ENCODE results near the gene IL17RA.

DNA sequence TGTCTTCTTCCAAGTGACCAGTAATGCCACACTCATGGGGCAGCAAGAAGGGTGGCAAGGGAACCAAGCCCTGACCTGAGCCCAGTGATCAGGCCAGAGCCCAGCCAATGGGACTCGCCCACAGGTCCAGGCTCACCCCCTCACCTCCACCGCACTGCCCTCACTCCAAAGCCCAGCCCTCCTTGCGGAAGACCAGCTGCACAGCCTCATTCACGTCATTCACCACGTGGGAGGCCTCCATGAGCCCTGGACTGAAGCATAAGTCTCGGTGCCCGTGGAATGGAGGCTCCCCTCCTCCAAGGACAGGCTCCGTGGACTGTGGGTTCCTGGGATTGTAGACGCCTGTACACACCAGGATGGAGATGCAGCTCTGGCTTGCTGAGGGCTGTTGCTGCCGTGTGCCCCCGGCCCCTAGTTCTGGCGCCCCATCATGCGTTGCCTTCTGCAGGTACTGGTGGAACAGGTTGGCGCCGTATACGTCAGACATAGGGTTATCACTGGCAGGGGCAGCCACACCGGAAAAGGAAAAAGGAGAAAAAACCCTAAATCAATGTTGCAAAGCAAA is 53.1 kb downstream of the IL17RA start:
- TF ChIP-seq POLR2A (IDR thresholded peaks at IDR 0.05; ENCODE audit: low read length) (no peak), GATA1 (IDR thresholded peaks at IDR 0.05; ENCODE audit: low read depth, low read length) (no peak)

Data from erythroblast (primary cell).